DOHH2 (cell line): ENCODE measurements around the gene MDM1.

Experiments used
- EZH2phosphoT487 ChIP-seq: fragments of 200-600 bp; sonication (generic); IDR thresholded peaks from 2 replicates; pipeline ENCODE4 v1.6.1; 2017; ENCODE audit warnings: borderline replicate concordance, mild to moderate bottlenecking, antibody characterized with exemption, low read length, moderate library complexity, mixed read lengths
- TF ChIP-seq, protein P1 (sequence below): fragments of 200-600 bp; sonication (generic); IDR thresholded peaks from one replicate; pipeline ENCODE4 v1.5.1; 2014; ENCODE audit warnings: antibody characterized with exemption, mild to moderate bottlenecking, low read depth, low read length; ENCODE audit not compliant: poor library complexity, severe bottlenecking

DNA sequence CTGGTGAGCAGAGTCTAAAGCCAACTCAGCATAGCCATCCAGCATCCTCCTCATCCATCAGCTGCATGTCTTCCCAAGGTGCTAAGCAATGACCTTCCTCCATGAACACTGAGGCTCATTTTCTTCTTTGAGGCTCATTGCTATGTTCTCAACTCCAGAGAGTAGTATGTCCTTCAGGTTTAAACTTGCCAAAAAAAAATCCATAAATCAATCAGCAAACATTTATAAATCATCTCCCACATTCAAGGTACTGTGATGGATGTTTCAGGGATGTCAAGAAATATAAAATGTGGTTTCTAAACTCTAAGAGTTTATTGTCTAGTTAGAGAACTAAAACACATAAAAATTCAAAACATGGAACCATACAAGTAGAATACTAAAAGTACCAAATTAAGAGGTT lies 29.8 kb upstream of the MDM1 start:
- TF ChIP-seq, protein P1, sequence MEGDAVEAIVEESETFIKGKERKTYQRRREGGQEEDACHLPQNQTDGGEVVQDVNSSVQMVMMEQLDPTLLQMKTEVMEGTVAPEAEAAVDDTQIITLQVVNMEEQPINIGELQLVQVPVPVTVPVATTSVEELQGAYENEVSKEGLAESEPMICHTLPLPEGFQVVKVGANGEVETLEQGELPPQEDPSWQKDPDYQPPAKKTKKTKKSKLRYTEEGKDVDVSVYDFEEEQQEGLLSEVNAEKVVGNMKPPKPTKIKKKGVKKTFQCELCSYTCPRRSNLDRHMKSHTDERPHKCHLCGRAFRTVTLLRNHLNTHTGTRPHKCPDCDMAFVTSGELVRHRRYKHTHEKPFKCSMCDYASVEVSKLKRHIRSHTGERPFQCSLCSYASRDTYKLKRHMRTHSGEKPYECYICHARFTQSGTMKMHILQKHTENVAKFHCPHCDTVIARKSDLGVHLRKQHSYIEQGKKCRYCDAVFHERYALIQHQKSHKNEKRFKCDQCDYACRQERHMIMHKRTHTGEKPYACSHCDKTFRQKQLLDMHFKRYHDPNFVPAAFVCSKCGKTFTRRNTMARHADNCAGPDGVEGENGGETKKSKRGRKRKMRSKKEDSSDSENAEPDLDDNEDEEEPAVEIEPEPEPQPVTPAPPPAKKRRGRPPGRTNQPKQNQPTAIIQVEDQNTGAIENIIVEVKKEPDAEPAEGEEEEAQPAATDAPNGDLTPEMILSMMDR, result no peak
- TF ChIP-seq EZH2phosphoT487, result no peak
